AG04450 (cell line): Measurements from ENCODE around the gene FLNB. TPM values are rescaled to one million over a fixed set of nuclear protein-coding genes. Genes with fewer than 3 reads are reported as not detected.

ENCODE experiments used
- CTCF ChIA-PET: fragments of 300-600, 350-600 bp; formaldehyde crosslinking; extraction: SDS; loops from one replicate; lab custom pipeline; 2022; ENCODE audit warnings: antibody characterized with exemption, inconsistent platforms; lab: Charles Lee
- POLR2A ChIA-PET: fragments of 350-600 bp; formaldehyde crosslinking; extraction: SDS; loops from one replicate; lab custom pipeline; 2021; ENCODE audit warnings: antibody characterized with exemption, inconsistent platforms; lab: Yijun Ruan, JAX
- DNase-seq: peaks from one replicate; pipeline ENCODE4 v3.0.0-alpha.2; 2011; ENCODE audit warnings: low read depth, low spot score
- H3K27ac ChIP-seq: one replicate; pipeline ENCODE4 v1.5.1; 2012; ENCODE audit warnings: low read depth, low read length, control low read depth
- H3K27me3 ChIP-seq: one replicate; pipeline ENCODE4 v1.6.0; 2012; ENCODE audit warnings: low read length; ENCODE audit not compliant: control insufficient read depth, insufficient read depth
- H3K4me3 ChIP-seq: 2 replicates; pipeline ENCODE4 v1.5.1; 2011; ENCODE audit warnings: mild to moderate bottlenecking, low read depth, low read length, control low read depth
- H3K9me3 ChIP-seq: 2 replicates; pipeline ENCODE4 v1.5.1; 2012; ENCODE audit warnings: low read length; ENCODE audit not compliant: control insufficient read depth, insufficient read depth
- polyA plus RNA-seq: library from polyadenylated mRNA; depleted of rRNA; stranded (reverse); fragments of >200 nt; gene quantifications from 2 replicates; pipeline ENCODE4 v1.2.3, GENCODE V29; 2011
- TF ChIP-seq, protein P1 (sequence below): IDR thresholded peaks from 2 replicates; pipeline ENCODE4 v1.5.1; 2011; ENCODE audit warnings: low read depth, low read length, control low read depth, inconsistent platforms

The FLNB gene
- polyA plus RNA-seq, 1 experiment = 89.6 TPM

DNA sequence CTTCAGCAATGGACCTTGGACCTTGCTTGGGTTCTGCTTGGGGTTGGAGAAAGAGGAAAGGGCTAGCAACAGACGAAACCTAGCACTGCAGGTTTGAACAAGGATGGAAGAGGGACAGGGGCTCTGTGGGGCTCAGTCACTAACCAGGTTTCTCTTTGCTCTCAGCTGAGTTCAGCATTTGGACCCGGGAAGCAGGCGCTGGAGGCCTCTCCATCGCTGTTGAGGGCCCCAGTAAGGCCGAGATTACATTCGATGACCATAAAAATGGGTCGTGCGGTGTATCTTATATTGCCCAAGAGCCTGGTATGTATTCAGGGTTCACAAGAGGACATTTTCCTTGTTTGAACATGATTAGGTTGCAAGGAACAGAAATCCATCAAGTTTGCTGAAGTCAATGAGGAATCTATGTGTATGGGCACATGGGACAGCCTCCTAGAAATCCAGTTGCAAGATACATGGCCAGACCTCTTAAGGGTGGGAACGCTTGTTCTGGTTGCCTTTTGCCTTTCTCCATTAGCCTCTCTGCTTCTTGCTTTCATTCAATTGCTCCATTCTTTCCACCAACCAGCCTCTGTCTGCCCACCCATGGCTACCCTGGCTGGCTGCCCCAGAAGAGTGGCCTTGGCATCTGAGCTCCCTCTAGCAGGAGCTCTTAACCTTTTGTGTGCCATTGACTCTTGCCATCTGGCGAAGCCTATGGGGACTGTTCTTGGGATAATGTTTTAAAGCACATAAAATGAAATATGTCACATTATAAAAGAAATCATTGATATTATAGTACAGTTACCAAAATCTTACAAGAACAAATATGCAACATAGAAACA lies 146.6 kb downstream of the FLNB start:
- ChIA-PET POLR2A (interaction anchor here (0.7 kb wide), 1 partner anchor 12 kb away, joined by 4 read pairs; no protein-coding TSS in a partner anchor), CTCF (interaction anchor here (4.5 kb wide), 1 partner anchor 12 kb away, joined by 13 read pairs; no protein-coding TSS in a partner anchor)
- H3K4me3 ChIP-seq = no peak overlapping the region
- TF ChIP-seq, protein P1, sequence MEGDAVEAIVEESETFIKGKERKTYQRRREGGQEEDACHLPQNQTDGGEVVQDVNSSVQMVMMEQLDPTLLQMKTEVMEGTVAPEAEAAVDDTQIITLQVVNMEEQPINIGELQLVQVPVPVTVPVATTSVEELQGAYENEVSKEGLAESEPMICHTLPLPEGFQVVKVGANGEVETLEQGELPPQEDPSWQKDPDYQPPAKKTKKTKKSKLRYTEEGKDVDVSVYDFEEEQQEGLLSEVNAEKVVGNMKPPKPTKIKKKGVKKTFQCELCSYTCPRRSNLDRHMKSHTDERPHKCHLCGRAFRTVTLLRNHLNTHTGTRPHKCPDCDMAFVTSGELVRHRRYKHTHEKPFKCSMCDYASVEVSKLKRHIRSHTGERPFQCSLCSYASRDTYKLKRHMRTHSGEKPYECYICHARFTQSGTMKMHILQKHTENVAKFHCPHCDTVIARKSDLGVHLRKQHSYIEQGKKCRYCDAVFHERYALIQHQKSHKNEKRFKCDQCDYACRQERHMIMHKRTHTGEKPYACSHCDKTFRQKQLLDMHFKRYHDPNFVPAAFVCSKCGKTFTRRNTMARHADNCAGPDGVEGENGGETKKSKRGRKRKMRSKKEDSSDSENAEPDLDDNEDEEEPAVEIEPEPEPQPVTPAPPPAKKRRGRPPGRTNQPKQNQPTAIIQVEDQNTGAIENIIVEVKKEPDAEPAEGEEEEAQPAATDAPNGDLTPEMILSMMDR = no peak
- H3K27ac ChIP-seq = peak overlapping the region; percentile 21
- DNase-seq = no peak
- H3K27me3 ChIP-seq = no peaks in the 10 kb centered on the region
- H3K9me3 ChIP-seq = no peaks in the 10 kb centered on the region

DNA sequence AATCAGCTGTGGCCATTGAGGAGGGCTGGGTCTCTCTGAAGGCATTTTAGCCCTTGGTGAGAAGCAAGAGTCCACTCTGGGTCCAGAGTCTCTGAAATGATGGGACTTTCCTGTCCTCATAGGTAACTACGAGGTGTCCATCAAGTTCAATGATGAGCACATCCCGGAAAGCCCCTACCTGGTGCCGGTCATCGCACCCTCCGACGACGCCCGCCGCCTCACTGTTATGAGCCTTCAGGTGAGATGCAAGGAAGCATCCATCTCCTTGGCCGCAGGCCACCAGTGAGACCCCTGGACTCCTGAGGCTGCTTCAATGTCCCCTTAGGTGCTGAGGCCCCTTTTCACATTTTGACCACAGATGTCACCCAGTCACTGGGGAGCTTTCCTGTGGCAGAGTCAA lies 147.6 kb downstream of the FLNB start:
- DNase-seq = no peak
- Histone ChIP-seq H3K27ac (no peak overlapping the region), H3K4me3 (no peak overlapping the region), H3K9me3 (no peaks in the 10 kb centered on the region), H3K27me3 (no peaks in the 10 kb centered on the region)
- ChIA-PET CTCF (no interaction called here), POLR2A (no interaction called here)
- TF ChIP-seq, protein P1 = no peak

DNA sequence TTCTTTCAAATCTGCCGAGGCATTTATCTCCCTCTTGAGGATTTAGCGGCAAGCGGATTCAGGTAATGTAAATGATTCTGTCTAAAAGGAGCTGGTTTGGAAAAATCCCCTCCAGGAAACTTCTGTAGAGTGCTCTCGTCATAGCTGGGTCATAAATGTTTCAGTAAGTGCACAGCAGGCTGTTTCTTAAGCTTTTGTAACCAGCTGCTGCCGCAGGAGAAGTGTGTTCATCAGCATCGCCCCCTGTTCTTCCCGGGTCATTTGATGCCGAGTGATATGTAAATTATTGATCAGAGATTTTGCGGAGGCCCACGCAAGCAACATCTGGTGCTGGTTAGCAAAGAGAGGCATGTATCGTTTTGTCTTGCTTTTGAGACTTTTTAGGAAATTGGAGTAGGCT lies 149.5 kb downstream of the FLNB start:
- ChIA-PET CTCF (interaction anchor here (0.9 to 2.8 kb wide), 4 partner anchors 10 to 195 kb away, joined by 3 to 19 read pairs (median 8); partner anchors contain the start of genes HTD2 and RPP14), POLR2A (no interaction called here)
- DNase-seq = no peak
- Histone ChIP-seq H3K27ac (no peak overlapping the region), H3K27me3 (no peaks in the 10 kb centered on the region), H3K4me3 (no peak overlapping the region), H3K9me3 (no peaks in the 10 kb centered on the region)
- TF ChIP-seq, protein P1 = no peak

DNA sequence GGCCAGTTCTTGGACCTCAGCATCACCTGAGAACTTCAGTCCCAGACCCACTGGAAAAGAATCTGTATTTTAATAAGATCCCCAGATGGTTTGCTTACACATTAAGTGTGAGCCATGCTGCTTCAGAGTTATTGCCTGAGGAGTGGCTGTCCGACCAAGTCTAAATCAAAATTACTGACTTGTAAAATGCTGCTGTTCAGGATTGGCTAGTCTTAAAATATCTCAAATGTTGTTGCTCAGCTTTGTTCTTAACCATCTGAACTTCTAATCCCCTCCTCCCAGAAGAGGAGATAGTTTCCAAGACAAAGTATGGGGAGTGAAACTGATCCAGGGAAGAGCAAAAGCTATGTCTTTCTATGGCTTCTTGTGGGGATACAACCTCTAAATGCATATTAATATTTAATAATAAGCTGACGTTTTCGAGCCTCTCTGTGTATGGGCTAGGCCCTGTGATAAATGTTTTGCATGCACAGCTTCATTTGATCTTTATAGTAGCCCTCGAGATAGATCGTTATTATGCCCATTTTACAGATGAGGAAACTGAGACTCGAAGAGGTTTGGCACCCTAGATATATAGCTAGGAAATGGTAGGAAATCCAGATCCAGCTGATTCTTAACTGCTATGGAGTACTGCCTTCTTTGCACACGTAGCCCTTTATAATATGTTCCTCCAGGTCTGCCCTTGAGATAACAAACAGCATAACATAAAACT lies 150.4 kb downstream of the FLNB start:
- TF ChIP-seq, protein P1 = no peak
- no peak overlapping the region for H3K4me3 ChIP-seq
- H3K9me3 ChIP-seq = no peaks in the 10 kb centered on the region
- H3K27me3 ChIP-seq = no peaks in the 10 kb centered on the region
- no peak for DNase-seq
- ChIA-PET POLR2A (no interaction called here), CTCF (interaction anchor here (0.9 to 2.8 kb wide), 6 partner anchors 9 to 196 kb away, joined by 3 to 19 read pairs (median 4); partner anchors contain the start of genes HTD2 and RPP14)
- H3K27ac ChIP-seq = no peak overlapping the region
